ENCODE results near the gene CCNY. TPM values are rescaled to one million over a fixed set of nuclear protein-coding genes. Genes with fewer than 3 reads are reported as not detected.
"Not testable (repeated sequence)": the region's sequence is repeated elsewhere in the genome, so short reads cannot be mapped to it uniquely, and the experiment has no call there.

Gene CCNY
- total RNA-seq, 4 donors from 2014 or later: 23.3 to 72.3 (median 26.7) TPM

GRCh38 chr10:35304649-35305048, 31.7 kb upstream of the CCNY start:
- no peak overlapping the region for H3K4me3 ChIP-seq (ENCODE audit: low read depth, poor library complexity, severe bottlenecking)
- intact Hi-C loops (cut with DNase I; ENCODE audit: low total_unique reads): no loop called here
- DNase-seq (ENCODE audit: low spot score in 2 of 2): no peak
- 50 to 54% methylated on average over 2 of the region's 2 CpGs for WGBS, 2 donors
- TF ChIP-seq CTCF (IDR thresholded peaks at IDR 0.05): no peak
- no peak for TF ChIP-seq POLR2A (IDR thresholded peaks at IDR 0.05)

- TF ChIP-seq POLR2A (IDR thresholded peaks at IDR 0.05): no peak
- no peak for TF ChIP-seq CTCF (IDR thresholded peaks at IDR 0.05)
- 41 to 45% methylated on average over 9 of the region's 9 CpGs for WGBS, 2 donors
- peak in 1 of 2 donors; percentile 58 for DNase-seq (ENCODE audit: low spot score in 2 of 2)
These were observed 29.5 kb upstream of the CCNY start for GRCh38 chr10:35306852-35307251.

GRCh38 chr10:35307297-35307696, 29.0 kb upstream of the CCNY start:
- intact Hi-C loops (cut with DNase I; ENCODE audit: low total_unique reads): no loop called here
- 48 to 51% methylated on average over 10 of the region's 10 CpGs for WGBS, 2 donors
- DNase-seq (ENCODE audit: low spot score in 2 of 2): no peak
- TF ChIP-seq POLR2A (IDR thresholded peaks at IDR 0.05) (no peak), CTCF (IDR thresholded peaks at IDR 0.05) (no peak)
- no peak overlapping the region for H3K4me3 ChIP-seq (ENCODE audit: low read depth, poor library complexity, severe bottlenecking)

More at GRCh38 chr10:35306852-35307251, 29.5 kb upstream of the CCNY start:
- intact Hi-C loops (cut with DNase I; ENCODE audit: low total_unique reads): no loop called here
- no peak overlapping the region for H3K4me3 ChIP-seq (ENCODE audit: low read depth, poor library complexity, severe bottlenecking)

- TF ChIP-seq POLR2A (IDR thresholded peaks at IDR 0.05): no peak
- TF ChIP-seq CTCF (IDR thresholded peaks at IDR 0.05): no peak
- 57 to 75% methylated on average over 2 of the region's 2 CpGs for WGBS, 2 donors
These were observed 27.5 kb upstream of the CCNY start for GRCh38 chr10:35308809-35309208.

GRCh38 chr10:35314142-35314541, 22.2 kb upstream of the CCNY start:
- 87 to 93% methylated on average over 2 of the region's 2 CpGs for WGBS, 2 donors
- DNase-seq (ENCODE audit: low spot score in 2 of 2): not testable (repeated sequence)

More at GRCh38 chr10:35308809-35309208, 27.5 kb upstream of the CCNY start:
- H3K4me3 ChIP-seq (ENCODE audit: low read depth, poor library complexity, severe bottlenecking): no peak overlapping the region
- DNase-seq (ENCODE audit: low spot score in 2 of 2): no peak
- intact Hi-C loops (cut with DNase I; ENCODE audit: low total_unique reads): no loop called here

GRCh38 chr10:35315235-35315634, 21.1 kb upstream of the CCNY start:
- intact Hi-C loops (cut with DNase I; ENCODE audit: low total_unique reads): not testable (repeated sequence)

More at GRCh38 chr10:35314142-35314541, 22.2 kb upstream of the CCNY start:
- intact Hi-C loops (cut with DNase I; ENCODE audit: low total_unique reads); H3K4me3 ChIP-seq (ENCODE audit: low read depth, poor library complexity, severe bottlenecking): not testable (repeated sequence)

GRCh38 chr10:35316218-35316967, 19.9 kb upstream of the CCNY start:
- 91 to 94% methylated on average over 4 of the region's 4 CpGs for WGBS, 2 donors

More at GRCh38 chr10:35315235-35315634, 21.1 kb upstream of the CCNY start:
- not testable (repeated sequence) for DNase-seq (ENCODE audit: low spot score in 2 of 2); H3K4me3 ChIP-seq (ENCODE audit: low read depth, poor library complexity, severe bottlenecking)

More at GRCh38 chr10:35316218-35316967, 19.9 kb upstream of the CCNY start:
- DNase-seq (ENCODE audit: low spot score in 2 of 2): no peak
- H3K4me3 ChIP-seq (ENCODE audit: low read depth, poor library complexity, severe bottlenecking): no peak overlapping the region
- TF ChIP-seq CTCF (IDR thresholded peaks at IDR 0.05) (no peak), POLR2A (IDR thresholded peaks at IDR 0.05) (no peak)
- intact Hi-C loops (cut with DNase I; ENCODE audit: low total_unique reads): no loop called here

Data from lower leg skin (tissue), 4 donors.